HG03439 (cell line): ENCODE results near the gene METTL24.
"Not testable (repeated sequence)": the region's sequence is repeated elsewhere in the genome, so short reads cannot be mapped to it uniquely, and the experiment has no call there.

Source experiments
- ATAC-seq: cut with Tn5 transposase; IDR thresholded peaks from one replicate; pipeline ENCODE4 v1.9.1; 2021; ENCODE audit warnings: mild to moderate bottlenecking, moderate library complexity; ENCODE audit not compliant: unreplicated experiment

Gene METTL24

DNA sequence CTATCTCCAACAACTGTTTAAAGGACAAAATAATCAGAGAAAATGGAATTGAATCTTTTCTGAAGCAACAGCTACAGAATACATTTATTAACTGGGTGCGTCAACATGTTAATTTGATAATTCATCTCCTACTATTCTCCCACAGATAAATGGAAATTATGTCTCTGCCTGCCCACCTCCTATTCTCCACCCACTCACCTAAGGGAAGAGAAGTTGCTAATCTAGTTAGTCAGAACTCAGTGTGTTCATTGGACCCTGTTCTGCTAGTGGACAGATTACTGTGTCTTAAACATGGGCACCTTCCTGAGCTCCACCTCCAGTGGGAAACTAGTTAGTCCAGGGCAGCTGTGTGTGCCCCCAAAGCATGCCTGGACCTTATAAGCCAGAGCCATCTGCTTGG lies 41.0 kb downstream of the METTL24 start:
- ATAC-seq = no peak

DNA sequence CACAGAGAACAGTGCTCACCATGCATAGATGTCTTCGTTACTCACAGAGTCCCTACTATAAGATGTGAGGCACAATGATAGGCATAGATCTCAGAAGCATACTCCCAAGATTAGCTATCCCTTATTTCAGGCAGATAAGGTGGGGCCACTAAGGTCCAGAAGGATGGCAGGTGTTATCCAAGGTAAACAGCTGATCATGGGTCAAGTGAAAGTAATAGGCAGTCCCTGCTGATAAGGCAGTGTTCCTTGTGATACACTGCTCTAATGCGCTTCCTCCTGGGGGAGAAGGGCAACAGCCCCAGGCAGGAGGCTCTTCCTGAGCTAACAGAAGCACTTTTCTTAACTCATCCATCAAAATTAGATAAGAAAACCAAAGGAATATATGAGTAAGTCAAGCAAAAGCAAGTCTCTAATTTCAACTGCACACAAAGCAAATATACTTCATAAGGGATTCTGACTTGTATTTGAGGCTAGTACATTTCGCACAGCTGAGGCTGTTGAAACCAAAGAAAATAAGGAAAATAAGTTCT lies 42.2 kb downstream of the METTL24 start:
- no peak for ATAC-seq

DNA sequence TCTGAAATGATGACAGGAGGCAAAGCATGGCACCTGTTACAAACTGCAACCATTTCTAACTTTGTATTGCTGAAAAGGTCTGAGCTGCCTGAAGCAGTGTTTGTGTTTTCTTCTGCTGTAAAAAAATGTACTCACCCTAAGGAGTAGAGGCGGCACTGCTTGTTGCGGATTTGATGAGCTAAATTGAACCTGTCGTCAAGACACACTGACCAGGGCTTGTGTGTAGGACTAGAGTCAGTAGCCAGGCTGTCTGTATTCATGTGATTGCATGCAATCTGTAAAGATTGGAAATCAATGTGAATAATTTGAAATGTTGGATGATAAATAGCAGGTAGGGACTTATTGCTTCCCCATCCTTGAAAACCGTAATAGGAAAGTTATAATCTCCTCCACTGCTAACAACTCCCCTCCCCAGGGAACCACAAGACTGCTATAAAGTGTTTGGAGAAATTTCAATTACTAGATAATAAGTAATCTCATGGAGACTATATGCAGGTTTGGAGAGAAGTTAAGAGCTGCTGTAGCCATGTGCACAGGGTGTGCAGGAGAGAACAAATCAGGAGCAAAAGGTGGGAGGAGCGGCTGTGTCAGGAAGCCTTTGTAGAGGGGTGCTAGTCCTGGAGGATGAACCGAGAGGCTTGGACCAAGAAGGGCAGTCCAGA lies 42.8 kb downstream of the METTL24 start:
- no peak for ATAC-seq

DNA sequence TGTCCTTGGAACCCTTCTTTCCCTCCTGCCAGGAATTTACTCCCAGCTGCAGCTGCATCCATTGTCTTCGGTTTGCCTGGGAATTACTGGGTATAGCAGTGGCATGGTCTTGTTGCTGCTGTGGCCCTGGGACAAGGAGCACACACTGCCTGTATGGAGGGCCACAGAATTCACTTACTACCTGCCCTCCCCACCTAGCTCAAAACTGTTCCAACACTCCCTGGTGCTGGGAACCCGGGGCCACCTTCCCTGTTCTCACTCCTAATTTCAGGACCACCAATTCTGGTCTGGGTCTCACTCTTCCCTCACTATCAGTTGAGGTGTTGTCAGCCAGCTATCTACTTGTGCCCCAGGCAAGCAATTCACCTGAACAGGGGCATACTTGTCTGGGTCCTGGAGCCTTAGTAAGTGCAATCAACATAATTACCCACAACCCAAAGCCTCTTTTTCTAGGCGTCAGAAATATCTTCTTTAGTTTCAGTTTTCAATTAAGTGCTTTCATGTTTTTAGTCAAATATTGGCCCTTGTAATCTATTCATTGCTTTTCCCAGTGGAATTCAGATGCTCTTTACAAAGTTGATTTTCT lies 47.2 kb downstream of the METTL24 start:
- no peak for ATAC-seq

DNA sequence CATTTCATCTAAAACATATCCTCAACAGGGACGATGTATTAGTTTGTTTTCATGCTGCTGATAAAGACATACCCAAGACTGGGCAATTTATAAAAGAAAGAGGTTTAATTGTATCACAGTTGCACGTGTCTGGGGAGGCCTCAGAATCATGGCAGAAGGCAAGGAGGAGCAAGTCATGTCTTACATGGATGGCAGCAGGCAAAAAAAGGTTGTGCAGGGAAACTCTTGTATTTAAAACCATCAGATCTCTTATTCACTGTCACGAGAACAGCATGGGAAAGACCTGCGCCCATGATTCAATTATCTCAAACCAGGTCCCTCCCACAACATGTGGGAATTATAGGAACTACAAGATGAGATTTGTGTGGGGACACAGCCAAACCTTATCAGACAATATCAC lies 48.7 kb downstream of the METTL24 start:
- ATAC-seq = not testable (repeated sequence)

DNA sequence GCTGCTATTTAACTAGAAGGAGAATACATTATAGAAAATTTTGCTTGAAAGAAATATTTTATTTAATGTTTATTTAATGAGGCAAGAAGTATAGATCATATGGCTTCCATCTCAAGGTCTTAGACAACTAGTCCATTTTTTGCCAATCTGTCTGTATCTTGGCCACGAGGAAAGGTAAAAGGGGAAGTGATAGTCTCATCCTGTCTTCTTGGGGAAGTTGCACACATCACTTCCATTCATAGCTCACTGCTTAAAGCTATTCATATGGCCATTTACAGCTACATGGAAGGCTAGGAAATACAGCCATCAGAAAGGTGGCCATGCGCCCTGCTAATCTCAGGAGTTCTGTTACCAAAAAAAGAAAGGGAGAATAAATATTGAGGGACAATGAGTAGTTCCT lies 50.8 kb downstream of the METTL24 start:
- ATAC-seq = no peak

DNA sequence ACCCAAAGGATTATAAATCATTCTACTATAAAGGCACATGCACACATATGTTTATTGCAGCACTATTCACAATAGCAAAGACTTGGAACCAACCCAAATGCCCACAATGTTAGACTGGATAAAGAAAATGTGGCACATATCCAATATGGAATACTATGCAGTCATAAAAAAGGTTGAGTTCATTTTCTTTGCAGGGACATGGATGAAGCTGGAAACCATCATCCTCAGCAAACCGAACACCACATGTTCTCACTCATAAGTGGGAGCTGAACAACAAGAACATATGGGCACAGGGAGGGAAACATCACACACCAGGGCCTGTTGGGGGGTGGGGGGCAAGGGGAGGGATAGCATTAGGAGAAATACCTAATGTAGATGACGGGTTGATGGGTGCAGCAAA lies 52.3 kb downstream of the METTL24 start:
- not testable (repeated sequence) for ATAC-seq

DNA sequence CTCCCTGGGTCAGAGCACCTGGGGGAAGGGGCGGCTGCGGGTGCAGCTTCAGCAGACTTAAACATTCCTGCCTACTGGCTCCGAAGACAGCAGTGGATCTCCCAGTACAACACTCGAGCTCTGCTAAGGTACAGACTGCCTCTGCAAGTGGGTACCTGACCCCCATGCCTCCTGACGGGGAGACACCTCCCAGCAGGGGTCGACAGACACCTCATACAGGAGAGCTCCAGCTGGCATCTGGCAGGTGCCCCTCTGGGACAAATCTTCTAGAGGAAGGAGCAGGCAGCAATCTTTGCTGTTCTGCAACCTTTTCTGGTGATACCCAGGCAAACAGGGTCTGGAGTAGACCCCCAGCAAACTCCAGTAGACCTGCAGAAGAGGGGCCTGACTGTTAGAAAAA lies 54.5 kb downstream of the METTL24 start:
- ATAC-seq = not testable (repeated sequence)

DNA sequence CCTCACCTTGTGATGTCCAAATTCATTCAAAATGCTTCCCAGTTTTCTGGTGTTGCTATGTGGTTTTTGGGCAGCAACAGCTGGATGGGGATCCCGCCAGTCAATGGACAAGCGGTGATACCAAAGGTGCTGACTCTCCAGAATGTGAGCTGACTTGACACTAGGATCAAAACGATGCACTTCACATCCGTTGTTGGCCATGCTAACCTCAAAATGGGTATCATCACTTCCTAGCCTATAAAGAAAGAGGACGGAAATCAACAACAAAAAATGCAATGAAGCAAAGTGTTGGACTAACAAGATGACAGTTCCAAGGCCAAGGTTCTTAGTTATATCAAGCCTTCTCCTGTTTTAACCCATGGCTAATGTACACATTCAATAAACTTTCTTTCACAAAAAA lies 59.2 kb downstream of the METTL24 start:
- ATAC-seq = no peak

DNA sequence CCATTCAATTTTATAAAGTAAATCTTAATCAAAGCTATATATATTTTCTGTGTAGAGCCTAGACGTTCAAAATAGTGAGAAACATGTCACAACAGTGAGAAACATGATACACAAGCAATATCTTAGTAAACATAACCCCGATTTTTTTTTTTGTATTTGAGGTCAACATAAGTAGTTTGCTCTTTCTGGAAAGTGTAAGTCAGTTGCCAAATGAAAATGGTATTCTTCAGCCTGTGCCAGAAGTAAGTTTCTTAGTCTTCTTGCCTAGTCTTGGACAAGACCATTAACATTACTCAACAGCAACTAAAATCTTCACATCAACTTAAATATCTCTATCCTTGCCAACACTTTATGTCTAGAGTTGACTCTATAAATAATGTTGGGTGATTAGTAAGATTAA lies 59.7 kb downstream of the METTL24 start:
- ATAC-seq = no peak

DNA sequence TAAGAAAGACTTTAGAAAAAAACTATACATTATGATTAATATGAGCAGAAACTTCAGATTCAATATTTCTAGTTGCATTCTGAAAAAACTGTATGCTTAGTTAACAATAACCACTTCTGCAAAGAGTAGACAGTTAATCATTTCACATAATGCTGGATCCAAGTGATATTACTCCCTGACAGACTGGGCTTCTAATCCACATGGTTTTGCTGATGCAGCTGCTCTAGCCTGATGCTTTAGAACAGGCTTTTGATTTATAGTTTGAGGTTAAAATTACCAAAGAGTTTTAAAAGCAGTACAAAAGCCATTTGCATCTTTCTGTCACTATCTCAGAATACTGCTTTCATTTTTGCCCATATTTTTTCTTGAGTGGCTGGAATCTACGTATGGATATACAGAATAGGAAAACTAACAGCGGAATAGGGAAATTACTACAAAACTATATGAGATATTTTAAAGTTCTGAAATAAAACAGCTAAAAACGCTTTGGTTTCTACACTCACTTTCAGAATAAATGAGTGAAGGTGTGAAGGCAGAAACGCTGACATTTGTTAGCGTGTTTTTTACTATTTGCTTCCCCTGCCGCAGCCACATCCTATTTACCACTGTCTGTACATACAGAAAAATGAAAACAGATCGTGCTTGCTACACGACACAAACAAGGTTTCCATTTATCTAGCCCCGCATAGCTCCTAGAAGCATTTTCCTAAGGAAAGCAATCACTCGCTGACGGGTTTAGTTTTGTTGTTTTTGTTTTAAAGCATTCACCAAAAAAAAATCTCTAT lies 61.7 kb downstream of the METTL24 start:
- no peak for ATAC-seq

DNA sequence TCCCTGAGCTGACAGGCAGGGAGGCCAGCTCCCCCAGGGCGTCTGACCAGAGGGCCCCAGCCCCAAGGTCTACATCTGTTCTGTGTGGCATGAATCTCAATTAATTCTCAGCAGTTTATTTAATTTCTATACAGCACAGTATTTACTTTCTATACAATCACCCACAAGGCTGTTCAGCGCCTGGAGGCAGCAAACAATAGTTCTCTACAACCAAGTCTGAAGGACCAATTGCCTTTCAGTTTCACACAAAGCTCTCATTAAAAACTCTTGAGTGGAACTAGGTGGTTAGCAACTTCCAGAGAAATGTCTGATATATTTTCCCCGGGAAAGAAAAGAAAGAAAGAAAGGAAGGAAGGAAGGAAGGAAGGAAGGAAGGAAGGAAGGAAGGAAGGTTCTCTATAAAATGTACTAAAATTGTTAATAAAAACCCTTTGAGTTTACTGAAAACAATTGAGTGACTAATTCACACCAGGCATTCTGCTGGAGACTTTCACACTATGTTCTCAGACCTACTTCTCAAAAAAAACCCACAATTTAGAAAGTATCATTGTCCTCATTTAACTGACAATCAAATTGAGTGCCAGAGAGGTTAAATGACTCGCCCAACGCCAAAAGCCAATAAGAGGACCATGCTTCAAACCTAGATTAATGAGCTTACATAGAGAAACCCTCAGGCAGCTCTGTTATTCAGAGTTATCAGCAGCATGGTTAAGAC lies 62.5 kb downstream of the METTL24 start:
- no peak for ATAC-seq

DNA sequence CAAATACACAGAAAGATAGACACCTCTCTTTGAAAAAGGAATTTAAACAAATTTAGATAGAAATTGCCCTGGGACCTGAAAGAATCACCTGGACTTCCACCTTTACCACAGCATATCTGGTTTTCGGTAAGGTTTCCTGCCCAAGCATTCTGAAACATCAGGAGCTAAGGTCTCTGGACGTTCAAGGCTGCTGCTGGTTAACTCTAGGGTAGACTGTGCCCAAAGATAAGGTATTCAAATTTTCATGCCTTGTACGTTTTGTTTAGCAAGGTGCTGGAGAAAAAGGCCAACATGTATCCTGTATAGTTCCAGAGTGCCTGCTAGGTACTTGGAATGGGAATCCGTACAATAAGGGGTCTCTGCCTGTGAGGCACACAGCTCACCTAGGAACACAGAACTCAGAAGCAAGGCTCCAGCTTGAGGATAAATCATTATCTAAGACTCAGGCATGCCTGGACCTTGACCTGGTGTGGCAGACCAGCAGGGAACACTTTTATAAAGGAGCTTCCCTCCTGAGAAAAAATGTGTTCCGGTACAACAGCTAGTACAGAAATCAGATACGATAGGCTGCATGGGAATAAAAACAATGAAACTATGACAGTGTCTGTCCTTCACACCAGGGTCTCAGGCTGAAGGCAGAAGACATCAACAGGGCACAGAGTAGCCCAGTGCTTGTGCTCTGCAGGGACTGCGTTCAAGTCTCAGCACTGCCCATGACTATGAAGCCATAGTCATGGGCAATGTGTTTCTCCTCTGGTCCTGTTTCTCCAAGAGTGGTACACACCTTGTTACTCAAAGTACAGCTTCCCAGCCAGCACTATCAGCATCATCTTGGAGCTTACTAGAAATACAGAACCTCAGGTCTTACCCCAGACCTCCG lies 70.4 kb downstream of the METTL24 start:
- no peak for ATAC-seq

DNA sequence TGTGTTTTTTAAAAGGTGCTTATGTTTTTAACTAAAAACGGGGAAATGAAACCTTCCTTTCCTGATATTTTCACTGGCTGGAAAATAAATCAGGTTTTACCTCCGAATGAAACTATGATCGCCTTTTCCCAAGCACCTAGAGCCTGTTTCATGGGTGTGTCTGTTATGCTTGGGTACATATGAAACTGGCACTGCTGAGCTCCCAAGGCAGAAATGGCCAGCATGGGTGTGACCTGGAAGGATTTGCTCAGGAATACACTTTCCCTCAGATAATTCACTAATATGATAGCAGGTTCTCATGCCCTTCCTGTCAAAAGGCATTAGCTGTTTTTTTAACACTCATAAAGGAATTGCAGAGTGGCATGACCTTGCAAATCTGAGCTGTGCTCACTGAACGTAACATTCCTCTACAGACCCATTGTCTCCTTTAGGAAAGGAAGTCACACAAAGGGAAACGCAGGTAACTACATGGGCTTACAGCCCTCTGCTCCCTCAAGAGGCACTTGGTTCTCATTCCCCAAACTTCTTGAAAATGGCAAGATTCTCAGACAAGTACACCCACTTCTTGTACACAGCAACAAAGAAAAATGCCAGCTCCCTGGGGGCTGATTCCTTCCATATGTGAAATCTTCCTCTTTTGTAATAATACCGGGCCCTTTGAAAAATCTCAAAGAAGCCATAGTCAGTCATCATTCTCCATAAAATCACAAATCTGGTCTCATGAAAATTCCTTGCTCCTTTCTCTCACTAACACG lies 72.7 kb downstream of the METTL24 start:
- no peak for ATAC-seq

DNA sequence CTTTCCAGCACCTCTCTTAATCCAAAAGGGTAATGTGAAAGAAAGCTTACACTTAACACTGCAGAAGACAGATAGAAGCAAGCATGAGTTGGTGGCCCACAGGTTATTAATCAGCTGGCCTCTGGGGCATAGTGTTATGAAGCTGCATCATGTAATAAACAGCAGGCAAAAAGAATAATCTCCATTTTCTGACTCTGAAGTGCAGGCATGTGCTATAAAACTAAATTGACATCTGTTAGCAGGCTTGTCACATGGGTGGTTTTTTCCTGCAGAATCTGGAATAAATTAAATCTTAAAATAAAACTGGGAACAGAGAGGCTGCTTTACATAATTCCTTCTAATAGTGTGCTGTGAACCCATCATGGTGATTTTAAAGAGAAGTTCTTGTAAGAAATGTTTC lies 73.3 kb downstream of the METTL24 start:
- ATAC-seq = no peak

DNA sequence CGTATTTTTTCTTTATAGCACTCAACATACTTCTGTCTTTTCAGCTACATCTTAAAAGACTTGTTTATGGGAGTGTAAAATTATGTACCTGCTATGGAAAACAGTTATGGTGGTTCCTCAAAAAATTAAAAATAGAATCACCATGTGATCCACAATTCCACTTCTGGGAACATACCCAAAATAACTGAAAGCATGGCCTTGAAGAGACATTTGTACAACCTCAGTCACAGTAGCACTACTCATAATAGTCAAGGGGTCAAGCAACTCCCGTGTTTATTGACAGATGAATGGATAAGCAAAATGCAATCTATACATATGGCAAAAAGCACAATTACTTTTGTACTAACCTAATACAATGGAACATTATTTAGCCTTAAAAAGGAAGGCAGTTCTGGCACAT lies 74.5 kb downstream of the METTL24 start:
- no peak for ATAC-seq

DNA sequence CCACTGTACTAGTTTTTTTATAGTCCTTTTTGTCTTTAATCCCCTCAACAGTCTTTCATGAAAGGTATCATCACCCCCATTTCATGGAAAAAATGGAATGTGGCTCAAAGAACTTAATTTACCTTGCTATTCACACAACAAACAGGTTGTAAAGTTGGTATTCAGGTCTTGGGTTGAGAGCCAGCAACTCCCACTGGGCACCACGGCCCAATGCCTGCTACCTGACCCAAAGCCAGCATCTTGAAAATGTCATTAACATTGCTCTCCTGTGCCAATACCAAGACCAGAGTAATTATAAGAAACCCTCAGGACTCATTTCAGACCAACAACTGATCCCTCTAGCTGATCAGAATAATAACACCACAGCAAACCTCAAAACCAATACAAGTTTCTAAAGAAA lies 75.7 kb downstream of the METTL24 start:
- no peak for ATAC-seq

DNA sequence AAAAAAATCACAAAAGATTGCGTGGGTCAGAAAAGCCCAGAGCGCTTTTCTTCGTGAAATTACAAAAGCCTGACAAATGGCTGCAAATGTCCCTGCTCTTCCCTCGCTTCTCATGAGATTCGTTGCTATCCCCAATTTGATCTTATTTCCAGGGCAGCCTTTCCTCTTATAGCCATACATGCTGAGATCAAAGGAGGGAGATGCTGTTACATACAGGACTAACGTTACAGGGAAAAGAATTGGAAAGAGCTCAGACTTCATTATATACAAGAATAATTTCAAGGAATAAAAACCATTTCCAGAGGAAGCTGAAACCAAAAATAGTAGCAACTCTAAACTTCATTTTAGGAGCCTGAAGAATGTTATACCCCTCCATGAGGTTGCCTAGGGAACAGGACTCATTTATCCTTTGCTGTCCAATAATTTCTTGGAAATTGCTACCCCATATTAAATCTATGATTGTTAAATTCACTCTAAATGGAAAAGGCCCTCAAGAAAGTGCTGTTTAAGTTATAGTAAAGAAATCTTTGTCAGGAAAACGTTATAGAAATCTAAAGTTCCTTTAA lies 81.0 kb downstream of the METTL24 start:
- ATAC-seq = no peak

DNA sequence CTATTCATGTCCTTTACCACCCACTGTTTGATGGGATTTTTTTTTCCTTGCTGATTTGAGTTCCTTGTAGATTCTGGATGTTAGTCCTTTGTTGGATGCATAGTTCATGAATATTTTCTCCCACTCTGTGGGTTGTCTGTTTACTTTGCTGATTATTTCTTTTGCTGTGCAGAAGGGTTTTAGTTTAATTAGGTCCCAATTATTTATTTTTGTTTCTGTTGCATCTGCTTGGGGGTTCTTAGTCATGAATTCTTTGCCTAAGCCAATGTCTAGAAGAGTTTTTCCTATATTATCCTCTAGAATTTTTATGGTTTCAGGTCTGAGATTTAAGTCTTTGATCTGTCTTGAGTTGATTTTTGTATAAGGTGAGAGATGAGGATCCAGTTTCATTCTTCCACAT lies 85.4 kb downstream of the METTL24 start:
- not testable (repeated sequence) for ATAC-seq

DNA sequence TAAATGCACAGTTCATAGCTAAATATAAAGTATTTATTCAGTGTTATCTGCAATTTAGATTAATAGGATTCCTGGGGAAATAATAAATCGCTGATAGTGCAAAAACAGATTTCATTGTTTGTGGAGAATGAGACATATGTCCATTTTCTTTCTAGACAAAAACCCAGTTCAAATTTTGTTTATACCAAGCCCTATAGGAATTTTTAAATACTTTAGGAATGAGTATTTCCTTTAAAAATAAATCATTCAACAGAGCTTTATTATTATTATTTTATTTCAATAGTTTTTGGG lies 86.5 kb downstream of the METTL24 start:
- no peak for ATAC-seq
